Transverse colon (tissue), 4 donors: Measurements from ENCODE around the gene GZMM. TPM values are rescaled to one million over a fixed set of nuclear protein-coding genes. Genes with fewer than 3 reads are reported as not detected.

Experiments used
- DNase-seq: peaks from one replicate; pipeline ENCODE4 v3.0.0-alpha.2; 2019
- H3K27ac ChIP-seq, 4 donors: fragments of 200-600 bp; sonication (generic); 2 replicates each; pipeline ENCODE4 v1.5.1; 2016 to 2018; ENCODE audit warnings: inconsistent platforms in 4 of 4
- H3K27me3 ChIP-seq: fragments of 200-600 bp; sonication (generic); 2 replicates; pipeline ENCODE4 v1.5.1; 2017; ENCODE audit warnings: inconsistent platforms
- H3K36me3 ChIP-seq, 4 donors: fragments of 200-600 bp; sonication (generic); 2 replicates each; pipeline ENCODE4 v1.5.1; 2017 to 2019; ENCODE audit warnings: inconsistent platforms in 4 of 4
- H3K4me1 ChIP-seq, 4 donors: fragments of 200-600 bp; sonication (generic); 2 replicates each; pipeline ENCODE4 v1.5.1; 2017 to 2020; ENCODE audit warnings: inconsistent platforms in 4 of 4
- H3K4me3 ChIP-seq, 4 donors: fragments of 200-600 bp; sonication (generic); 1 replicate in 1 of 4; 2 replicates in 3 of 4; pipeline versions ENCODE4 v1.5.1 to v1.6.1; 2017 to 2019; ENCODE audit warnings: inconsistent platforms in 4 of 4
- H3K9me3 ChIP-seq, 2 donors: fragments of 200-600 bp; sonication (generic); 2 replicates each; pipeline ENCODE4 v1.5.1; 2017 to 2019; ENCODE audit warnings: inconsistent platforms in 2 of 2
- CTCF ChIP-seq, 5 experiments: fragments of 200-600 bp in 3 of 5; fragments of 450-650 bp in 2 of 5; sonication (generic) in 3 of 5; IDR thresholded peaks; 1 replicate in 2 of 5; 2 replicates in 3 of 5; pipeline ENCODE4 v1.5.1; 2016 to 2017; ENCODE audit warnings: antibody characterized with exemption in 5 of 5, inconsistent platforms in 3 of 5, mild to moderate bottlenecking in 2 of 5, moderate library complexity in 1 of 5
- EP300 ChIP-seq: sonication (generic); formaldehyde crosslinking; IDR thresholded peaks from one replicate; pipeline ENCODE4 v1.6.1; 2017; ENCODE audit warnings: antibody characterized with exemption, low read depth
- POLR2A ChIP-seq: fragments of 450-650 bp; IDR thresholded peaks from one replicate; pipeline ENCODE4 v1.6.1; 2016; ENCODE audit warnings: antibody characterized with exemption, mild to moderate bottlenecking, moderate library complexity
- POLR2AphosphoS5 ChIP-seq, 3 donors: sonication (generic); formaldehyde crosslinking; IDR thresholded peaks; one replicate each; pipeline ENCODE4 v1.6.1; 2016; ENCODE audit warnings: antibody characterized with exemption in 3 of 3
- WGBS, 2 donors: methylation state at CpG; one replicate each; pipeline ENCODE4 v1.1.5; 2018; ENCODE audit warnings: low coverage in 1 of 2; 5-methylcytosine and 5-hydroxymethylcytosine counted together
- in situ Hi-C, 4 donors: fragments of 200-750 bp; cut with MboI; loops; one replicate each; pipeline versions ENCODE4 v1.15.0 to v1.15.1; 2017; ENCODE audit warnings: low sequenced_read_pairs in 3 of 4, low pct_ligation_motif_present in 1 of 4, low pct_unique_long_range_greater_than_20kb in 1 of 4
- intact Hi-C: fragments of 100-400 bp; cut with DNase I; formaldehyde crosslinking; loops from one replicate; pipeline ENCODE4 v1.15.1; 2023; ENCODE audit warnings: low total_unique reads
- total RNA-seq, 4 donors: library from RNA; depleted of rRNA; stranded (reverse); fragments of >200 nt; gene quantifications; one replicate each; pipeline ENCODE4 v1.1.0, GENCODE V29; 2016

The GZMM gene
- total RNA-seq, 4 donors from 2014 or later, result 1.1 to 1.8 TPM; not detected in 2

GRCh38 chr19:594265-594870 lies 50.5 kb downstream of the GZMM start:
- no peak for DNase-seq
- no peak for TF ChIP-seq POLR2AphosphoS5 (IDR thresholded peaks at IDR 0.05)
- no peak for TF ChIP-seq EP300
- no peak for TF ChIP-seq CTCF (IDR thresholded peaks at IDR 0.05)
- no peak for TF ChIP-seq POLR2A
- no peaks in the 10 kb centered on the region for H3K36me3 ChIP-seq
- WGBS, 2 donors, result 67% methylated on average over 24 of the region's 24 CpGs; no CpG with 5 or more reads in 1 of the 2 donors
- H3K9me3 ChIP-seq, result no peaks in the 10 kb centered on the region
- in situ Hi-C loops, result no loop called here
- peaks cover 79% of the 10 kb centered on the region for H3K27me3 ChIP-seq
- intact Hi-C loops, result no loop called here
- H3K4me1 ChIP-seq, result peaks cover under 1 to 9% (median 8%) of the 10 kb centered on the region in 4 donors
- no peak overlapping the region for H3K4me3 ChIP-seq
- no peak overlapping the region for H3K27ac ChIP-seq

GRCh38 chr19:595326-596262 lies 51.7 kb downstream of the GZMM start:
- no peaks in the 10 kb centered on the region for H3K36me3 ChIP-seq
- in situ Hi-C loops, result no loop called here
- WGBS, 2 donors, result 70 to 93% methylated on average over 3 to 42 of the region's 42 CpGs

GRCh38 chr19:596263-596655 lies 52.4 kb downstream of the GZMM start:
- no peak for DNase-seq
- TF ChIP-seq POLR2A, result no peak
- no peak for TF ChIP-seq EP300
- TF ChIP-seq CTCF (IDR thresholded peaks at IDR 0.05), result no peak
- TF ChIP-seq POLR2AphosphoS5 (IDR thresholded peaks at IDR 0.05), result no peak
- H3K27me3 ChIP-seq, result peaks cover 67% of the 10 kb centered on the region
- no peaks in the 10 kb centered on the region for H3K4me1 ChIP-seq
- H3K27ac ChIP-seq, result no peak overlapping the region
- intact Hi-C loops, result no loop called here
- no peaks in the 10 kb centered on the region for H3K36me3 ChIP-seq
- 75% methylated on average over 16 of the region's 16 CpGs; no CpG with 5 or more reads in 1 of the 2 donors for WGBS, 2 donors
- H3K9me3 ChIP-seq, result no peaks in the 10 kb centered on the region
- no peak overlapping the region for H3K4me3 ChIP-seq
- in situ Hi-C loops, result no loop called here

More at GRCh38 chr19:595326-596262, 51.7 kb downstream of the GZMM start:
- intact Hi-C loops, result no loop called here
- no peak for DNase-seq
- H3K4me3 ChIP-seq, result no peak overlapping the region
- H3K27ac ChIP-seq, result no peak overlapping the region
- H3K9me3 ChIP-seq, result no peaks in the 10 kb centered on the region
- H3K4me1 ChIP-seq, result peaks cover 0 to 4% (median 3%) of the 10 kb centered on the region in 4 donors
- no peak for TF ChIP-seq EP300
- H3K27me3 ChIP-seq, result peaks cover 73% of the 10 kb centered on the region

- H3K36me3 ChIP-seq, result no peaks in the 10 kb centered on the region
- intact Hi-C loops (no loop called here), in situ Hi-C loops (no loop called here)
Observed at GRCh38 chr19:597406-598315, 53.8 kb downstream of the GZMM start.

More at GRCh38 chr19:597406-598315, 53.8 kb downstream of the GZMM start:
- no peak for DNase-seq
- TF ChIP-seq EP300 (no peak), CTCF (IDR thresholded peaks at IDR 0.05) (no peak), POLR2A (no peak), POLR2AphosphoS5 (IDR thresholded peaks at IDR 0.05) (no peak)
- 29 to 60% methylated on average over 5 to 15 of the region's 18 CpGs for WGBS, 2 donors
- no peaks in the 10 kb centered on the region for H3K9me3 ChIP-seq
- no peaks in the 10 kb centered on the region for H3K4me1 ChIP-seq
- H3K27me3 ChIP-seq, result peaks cover 53% of the 10 kb centered on the region
- no peak overlapping the region for H3K4me3 ChIP-seq
- H3K27ac ChIP-seq, result no peak overlapping the region

Other genes starting within 250 kb of the GZMM start
- 10 to 100 TPM in 3 of 4 donors, 1 to 10 TPM in 1; 8.2 to 41.1 (median 16.7) TPM for gene MIER2, start 199.3 kb upstream of the GZMM start, total RNA-seq
- gene C2CD4C, start 134.9 kb upstream of the GZMM start, total RNA-seq, result under 1 TPM in 2 of 4 donors, not detected in 2; 0.55 to 0.79 TPM
- gene SHC2, start 83.0 kb upstream of the GZMM start, total RNA-seq, result 10 to 100 TPM in 3 of 4 donors, 1 to 10 TPM in 1; 6.3 to 30.3 (median 11.1) TPM
- gene MADCAM1, start 47.6 kb upstream of the GZMM start, total RNA-seq, result 1 to 10 TPM in 3 of 4 donors, under 1 TPM in 1; 0.68 to 6.7 (median 2.9) TPM
- gene TPGS1, start 36.6 kb upstream of the GZMM start, total RNA-seq, result 100 to 1,000 TPM in 1 of 4 donors, 10 to 100 TPM in 3; 18.0 to 103 (median 43.8) TPM
- 100 to 1,000 TPM in 3 of 4 donors, 10 to 100 TPM in 1; 72.0 to 116 (median 103) TPM for gene CDC34, start 12.3 kb upstream of the GZMM start, total RNA-seq
- 1,000 to 10,000 TPM in 3 of 4 donors, 100 to 1,000 TPM in 1; 909 to 2,228 (median 1,224) TPM for gene BSG, start 28.5 kb downstream of the GZMM start, total RNA-seq
- under 1 TPM in 3 of 4 donors, not detected in 1; 0.14 to 1.00 (median 0.64) TPM for gene HCN2, start 45.8 kb downstream of the GZMM start, total RNA-seq
- 100 to 1,000 TPM in 1 of 4 donors, 10 to 100 TPM in 3; 45.9 to 114 (median 63.9) TPM for gene POLRMT, start 89.5 kb downstream of the GZMM start, total RNA-seq
- not detected for gene FGF22, start 95.8 kb downstream of the GZMM start, total RNA-seq
- gene RNF126, start 119.2 kb downstream of the GZMM start, total RNA-seq, result 100 to 1,000 TPM in 2 of 4 donors, 10 to 100 TPM in 2; 88.6 to 148 (median 102) TPM
- 10 to 100 TPM; 14.1 to 37.9 (median 31.2) TPM for gene FSTL3, start 132.3 kb downstream of the GZMM start, total RNA-seq
- gene PRSS57, start 151.4 kb downstream of the GZMM start, total RNA-seq, result not detected
- gene PALM, start 164.9 kb downstream of the GZMM start, total RNA-seq, result 10 to 100 TPM; 14.1 to 99.3 (median 29.8) TPM
- 100 to 1,000 TPM; 197 to 501 (median 402) TPM for gene MISP, start 207.1 kb downstream of the GZMM start, total RNA-seq